ENCODE results near the gene CAPN12.

GRCh38 chr19:38744874-38745273 lies 600 bp upstream of the CAPN12 start:
- TF ChIP-seq CTCF (IDR thresholded peaks at IDR 0.05 in 4 of 5, conservative IDR thresholded peaks at IDR 0.05 in 1 of 5) = no peak
- no peak for TF ChIP-seq POLR2A (IDR thresholded peaks at IDR 0.05)
